GM23248 (cell line): ENCODE data around the gene BOLA1.

Source experiments
- EZH2 ChIP-seq: fragments of 200-600 bp; sonication (generic); IDR thresholded peaks from 2 replicates; pipeline ENCODE4 v1.6.1; 2018; ENCODE audit warnings: antibody characterized with exemption, mild to moderate bottlenecking; ENCODE audit not compliant: insufficient read depth, poor library complexity, severe bottlenecking
- EZH2phosphoT487 ChIP-seq: fragments of 200-600 bp; sonication (generic); IDR thresholded peaks from 2 replicates; pipeline ENCODE4 v1.6.1; 2018; ENCODE audit warnings: antibody characterized with exemption, moderate library complexity, mild to moderate bottlenecking, low read depth; ENCODE audit not compliant: insufficient read depth

- TF ChIP-seq EZH2 (no peak), EZH2phosphoT487 (no peak)
Measured at GRCh38 chr1:149945206-149945605, 45.8 kb downstream of the BOLA1 start.
